GM18508 (cell line): Measurements from ENCODE around the gene PLOD1.
"Not testable (repeated sequence)": the region's sequence is repeated elsewhere in the genome, so short reads cannot be mapped to it uniquely, and the experiment has no call there.

Experiments used
- ATAC-seq: cut with Tn5 transposase; IDR thresholded peaks from one replicate; pipeline ENCODE4 v1.9.1; 2021; ENCODE audit warnings: moderate number of reproducible peaks; ENCODE audit not compliant: insufficient read depth, unreplicated experiment

PLOD1 gene

GRCh38 chr1:11912000-11912399, 22.5 kb upstream of the PLOD1 start:
- no peak for ATAC-seq

- not testable (repeated sequence) for ATAC-seq
Observed at GRCh38 chr1:11912482-11913216, 21.9 kb upstream of the PLOD1 start.

GRCh38 chr1:11913291-11913690, 21.2 kb upstream of the PLOD1 start:
- no peak for ATAC-seq

GRCh38 chr1:11914024-11914423, 20.5 kb upstream of the PLOD1 start:
- ATAC-seq, result no peak

GRCh38 chr1:11918799-11919519, 15.6 kb upstream of the PLOD1 start:
- ATAC-seq, result no peak

GRCh38 chr1:11919621-11920020, 14.9 kb upstream of the PLOD1 start:
- ATAC-seq, result no peak

- no peak for ATAC-seq
Observed at GRCh38 chr1:11920239-11920903, 14.1 kb upstream of the PLOD1 start.

GRCh38 chr1:11921022-11921421, 13.5 kb upstream of the PLOD1 start:
- ATAC-seq, result no peak

GRCh38 chr1:11923069-11923826, 11.3 kb upstream of the PLOD1 start:
- no peak for ATAC-seq

- no peak for ATAC-seq
Observed at GRCh38 chr1:11923827-11924113, 10.7 kb upstream of the PLOD1 start.

GRCh38 chr1:11924334-11925195, 10.0 kb upstream of the PLOD1 start:
- ATAC-seq, result no peak

- ATAC-seq, result not testable (repeated sequence)
Observed at GRCh38 chr1:11925196-11925937, 9.2 kb upstream of the PLOD1 start.

- no peak for ATAC-seq
Observed at GRCh38 chr1:11925938-11926292, 8.6 kb upstream of the PLOD1 start.

- ATAC-seq, result no peak
Observed at GRCh38 chr1:11927866-11928592, 6.5 kb upstream of the PLOD1 start.

- ATAC-seq, result no peak
Observed at GRCh38 chr1:11929849-11930248, 4.7 kb upstream of the PLOD1 start.

- ATAC-seq, result no peak
Observed at GRCh38 chr1:11930571-11931445, 3.7 kb upstream of the PLOD1 start.

- ATAC-seq, result no peak
Observed at GRCh38 chr1:11931845-11932244, 2.7 kb upstream of the PLOD1 start.

- ATAC-seq, result no peak
Observed at GRCh38 chr1:11935057-11935412, 518 bp downstream of the PLOD1 start.
